GM12875 (cell line): ENCODE measurements around the gene TARS1.
A peak's percentile ranks its signal among the peaks of the same experiment; 100 is the strongest.

Source experiments
- H3K4me3 ChIP-seq: one replicate; pipeline ENCODE4 v1.5.1; 2011; ENCODE audit warnings: low read depth, low read length, control low read depth
- TF ChIP-seq, protein P1 (sequence below): IDR thresholded peaks from 2 replicates; pipeline ENCODE4 v1.5.1; 2011; ENCODE audit warnings: low read depth, mild to moderate bottlenecking, control low read depth, inconsistent platforms, low read length, moderate library complexity, borderline replicate concordance; ENCODE audit not compliant: insufficient read depth

Gene TARS1

DNA sequence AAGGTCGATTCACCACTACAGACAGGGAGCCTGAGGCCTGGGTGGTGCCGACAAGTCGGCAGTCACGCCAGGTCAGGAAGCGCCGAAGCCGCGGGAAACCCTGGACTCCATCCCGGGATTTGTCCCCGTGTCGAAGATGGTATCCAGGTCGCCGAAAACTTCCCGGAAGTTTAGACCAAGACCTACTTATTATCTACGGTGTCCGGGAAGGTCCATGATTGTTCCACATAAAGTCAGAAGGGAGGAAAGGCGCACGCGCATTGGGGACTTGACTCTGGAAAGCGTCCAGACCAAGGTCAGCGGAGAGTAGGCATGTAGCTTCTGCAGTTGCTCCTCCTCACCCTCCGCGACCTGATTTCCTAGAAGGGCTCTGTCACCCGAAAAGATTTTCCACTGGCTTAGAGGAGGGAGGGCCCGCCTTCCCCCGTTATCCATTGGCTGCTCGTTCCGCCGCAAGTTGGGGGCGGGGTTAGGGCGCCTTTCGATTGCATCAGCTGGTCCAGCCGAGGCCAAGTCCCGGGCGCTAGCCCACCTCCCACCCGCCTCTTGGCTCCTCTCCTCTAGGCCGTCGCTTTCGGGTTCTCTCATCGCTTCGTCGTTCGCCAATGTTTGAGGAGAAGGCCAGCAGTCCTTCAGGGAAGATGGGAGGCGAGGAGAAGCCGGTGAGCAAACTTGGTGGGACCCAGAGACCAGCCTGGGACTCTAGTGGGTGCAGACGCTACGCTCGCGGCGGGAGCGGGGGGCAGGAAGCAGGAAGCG is at the start of gene TARS1:
TSS of gene TARS1 (plus strand) at position 484 of the 759 bp plus-strand sequence. CDS start at position 606, 122 bp downstream.
- TF ChIP-seq, protein P1, sequence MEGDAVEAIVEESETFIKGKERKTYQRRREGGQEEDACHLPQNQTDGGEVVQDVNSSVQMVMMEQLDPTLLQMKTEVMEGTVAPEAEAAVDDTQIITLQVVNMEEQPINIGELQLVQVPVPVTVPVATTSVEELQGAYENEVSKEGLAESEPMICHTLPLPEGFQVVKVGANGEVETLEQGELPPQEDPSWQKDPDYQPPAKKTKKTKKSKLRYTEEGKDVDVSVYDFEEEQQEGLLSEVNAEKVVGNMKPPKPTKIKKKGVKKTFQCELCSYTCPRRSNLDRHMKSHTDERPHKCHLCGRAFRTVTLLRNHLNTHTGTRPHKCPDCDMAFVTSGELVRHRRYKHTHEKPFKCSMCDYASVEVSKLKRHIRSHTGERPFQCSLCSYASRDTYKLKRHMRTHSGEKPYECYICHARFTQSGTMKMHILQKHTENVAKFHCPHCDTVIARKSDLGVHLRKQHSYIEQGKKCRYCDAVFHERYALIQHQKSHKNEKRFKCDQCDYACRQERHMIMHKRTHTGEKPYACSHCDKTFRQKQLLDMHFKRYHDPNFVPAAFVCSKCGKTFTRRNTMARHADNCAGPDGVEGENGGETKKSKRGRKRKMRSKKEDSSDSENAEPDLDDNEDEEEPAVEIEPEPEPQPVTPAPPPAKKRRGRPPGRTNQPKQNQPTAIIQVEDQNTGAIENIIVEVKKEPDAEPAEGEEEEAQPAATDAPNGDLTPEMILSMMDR: no peak
- peak within 1 kb of the TSS; percentile 62 for H3K4me3 ChIP-seq

DNA sequence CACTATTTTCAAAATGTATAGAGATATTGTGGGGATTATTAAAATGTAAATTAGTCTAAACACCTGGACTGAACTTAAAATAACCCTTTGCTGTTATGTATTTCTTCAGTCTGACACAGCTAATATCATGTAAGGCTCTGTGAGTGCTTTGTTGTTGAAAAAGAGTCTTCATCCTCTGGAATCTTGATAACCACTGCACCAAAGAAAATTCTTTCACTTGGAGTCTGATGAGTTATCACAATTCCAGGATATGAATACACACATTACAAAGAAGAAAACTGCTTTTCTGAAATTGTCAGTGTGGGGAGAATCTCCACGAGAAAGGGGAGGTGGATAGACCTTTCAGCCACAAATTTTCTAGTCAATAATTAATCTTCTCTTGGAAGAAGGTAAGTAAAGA is 42.3 kb upstream of the TARS1 start:
- TF ChIP-seq, protein P1: no peak
- no peak overlapping the region for H3K4me3 ChIP-seq

DNA sequence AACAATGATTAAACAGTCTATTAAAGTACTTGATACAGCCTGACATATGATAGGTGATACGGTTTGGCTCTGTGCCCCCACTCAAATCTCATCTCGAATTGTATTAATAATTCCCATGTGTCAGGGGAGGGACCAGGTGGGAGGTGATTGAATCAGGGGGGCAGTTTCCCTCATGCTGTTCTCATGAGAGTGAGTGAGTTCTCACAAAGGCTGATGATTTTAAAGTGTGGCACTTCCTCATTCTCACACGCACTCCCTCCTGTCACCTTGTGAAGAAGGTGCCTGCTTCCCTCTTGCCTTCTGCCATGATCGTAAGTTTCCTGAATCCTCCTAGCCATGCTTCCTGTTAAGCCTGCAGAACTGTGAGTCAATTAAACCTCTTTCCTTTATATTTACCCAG is 40.1 kb upstream of the TARS1 start:
- TF ChIP-seq, protein P1: no peak
- H3K4me3 ChIP-seq: no peak overlapping the region

DNA sequence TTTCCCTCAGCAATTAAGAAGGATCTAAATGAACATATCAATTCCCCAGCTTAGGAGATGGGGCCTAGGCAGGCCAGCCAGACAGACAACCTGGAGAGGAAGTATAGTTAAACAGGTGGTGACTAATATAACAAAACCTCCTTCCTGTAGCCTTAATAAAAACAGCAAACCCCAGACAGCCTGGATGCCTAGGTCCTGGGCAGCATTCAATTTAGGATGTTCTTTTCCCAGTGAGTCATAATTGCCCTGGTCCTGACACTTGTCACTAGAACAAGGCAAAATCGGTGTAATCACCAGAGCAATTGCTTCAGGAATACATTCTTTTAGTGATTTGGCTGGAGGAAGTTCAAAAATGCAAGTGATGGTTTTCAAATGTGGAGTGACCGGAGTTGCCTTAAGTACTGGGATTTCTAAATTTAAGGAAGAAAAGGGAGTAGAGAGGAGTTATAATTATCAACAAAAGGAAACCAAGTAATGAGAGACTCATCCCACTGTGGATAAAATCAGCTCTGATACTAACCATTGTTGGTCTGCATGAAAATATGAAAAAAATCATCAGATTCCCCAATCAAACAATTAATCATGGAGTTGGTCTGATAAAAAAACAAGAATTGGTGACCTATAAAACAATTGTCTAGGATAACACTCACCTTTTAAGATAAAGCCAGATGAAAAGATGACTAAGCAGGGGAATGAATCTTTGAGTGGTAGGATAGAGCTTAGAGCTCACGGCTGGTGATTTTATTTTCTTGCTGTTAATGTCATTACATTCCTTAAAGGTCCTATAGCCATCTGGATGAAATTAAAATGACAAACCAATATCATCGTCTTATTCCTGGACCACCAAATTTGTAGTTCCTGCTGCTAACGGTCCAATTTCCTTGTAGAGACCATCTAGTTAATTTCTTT is 39.0 kb upstream of the TARS1 start:
- TF ChIP-seq, protein P1: no peak
- H3K4me3 ChIP-seq: no peak overlapping the region

DNA sequence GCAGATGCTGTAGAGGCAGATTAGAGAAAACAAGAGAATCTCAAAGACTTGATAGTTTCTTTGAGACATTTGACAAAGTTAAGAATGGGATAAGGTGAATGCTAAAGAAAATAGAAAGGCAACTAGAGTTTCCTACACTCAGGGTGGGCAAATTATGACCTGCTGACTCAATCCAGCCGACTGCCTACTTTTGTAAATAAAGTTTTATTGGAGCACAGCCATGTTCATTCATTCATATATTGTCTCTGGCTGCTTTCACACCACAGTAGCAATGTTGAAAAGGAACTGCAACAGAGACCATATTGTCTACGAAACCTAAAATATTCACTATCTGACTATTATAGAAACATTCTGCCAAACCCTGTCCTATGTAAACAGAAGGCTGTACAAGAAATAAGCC is 37.6 kb upstream of the TARS1 start:
- TF ChIP-seq, protein P1: no peak
- no peak overlapping the region for H3K4me3 ChIP-seq

DNA sequence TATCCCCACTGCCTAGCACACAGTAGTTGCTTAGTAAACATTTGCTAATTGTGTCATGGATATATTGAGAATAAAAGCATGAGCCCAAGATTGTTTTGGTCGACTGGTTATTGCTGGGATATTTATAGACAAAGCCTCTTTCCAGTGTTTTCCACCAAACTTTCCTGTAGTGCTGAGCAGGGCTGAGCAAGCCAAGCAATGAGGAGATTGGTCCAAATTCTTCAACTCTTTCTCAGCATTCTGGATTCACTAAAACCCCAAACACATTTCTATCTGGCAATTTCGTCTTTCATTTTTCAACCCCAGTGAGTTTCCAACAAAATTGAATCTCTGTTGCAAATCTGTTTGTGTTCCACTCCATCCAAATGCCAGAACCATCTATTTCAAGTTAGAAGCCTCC is 31.9 kb upstream of the TARS1 start:
- TF ChIP-seq, protein P1: no peak
- H3K4me3 ChIP-seq: no peak overlapping the region
